ENCODE results near the gene SIAH2.

SIAH2 gene

DNA sequence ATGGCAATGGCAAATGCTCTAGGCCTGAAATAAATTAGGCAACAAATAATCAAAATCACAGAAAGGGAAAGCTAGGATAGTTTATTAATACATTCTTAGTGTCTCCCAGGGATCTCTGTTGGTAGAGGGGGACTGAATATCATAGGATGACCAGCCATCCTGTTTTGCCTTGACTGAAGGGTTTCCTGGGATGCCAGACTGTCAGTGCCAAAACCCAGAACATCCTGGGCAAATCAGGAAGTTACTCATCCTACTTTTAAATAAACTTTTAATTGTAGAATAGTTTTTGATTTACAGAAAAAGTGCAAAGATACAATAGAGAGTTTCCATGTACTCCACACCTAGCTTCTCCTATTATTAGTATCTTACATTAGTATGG is 21.8 kb upstream of the SIAH2 start:
- Mint-ChIP-seq H3K27ac (peak overlapping the region; percentile 91), H3K36me3 (no peaks in the 10 kb centered on the region), H3K4me3 (peak overlapping the region; percentile 0), H3K4me1 (ENCODE audit: low read depth) (peaks cover 19% of the 10 kb centered on the region), H3K9me3 (ENCODE audit: low read depth) (no peaks in the 10 kb centered on the region), H3K27me3 (peaks cover 3% of the 10 kb centered on the region)

DNA sequence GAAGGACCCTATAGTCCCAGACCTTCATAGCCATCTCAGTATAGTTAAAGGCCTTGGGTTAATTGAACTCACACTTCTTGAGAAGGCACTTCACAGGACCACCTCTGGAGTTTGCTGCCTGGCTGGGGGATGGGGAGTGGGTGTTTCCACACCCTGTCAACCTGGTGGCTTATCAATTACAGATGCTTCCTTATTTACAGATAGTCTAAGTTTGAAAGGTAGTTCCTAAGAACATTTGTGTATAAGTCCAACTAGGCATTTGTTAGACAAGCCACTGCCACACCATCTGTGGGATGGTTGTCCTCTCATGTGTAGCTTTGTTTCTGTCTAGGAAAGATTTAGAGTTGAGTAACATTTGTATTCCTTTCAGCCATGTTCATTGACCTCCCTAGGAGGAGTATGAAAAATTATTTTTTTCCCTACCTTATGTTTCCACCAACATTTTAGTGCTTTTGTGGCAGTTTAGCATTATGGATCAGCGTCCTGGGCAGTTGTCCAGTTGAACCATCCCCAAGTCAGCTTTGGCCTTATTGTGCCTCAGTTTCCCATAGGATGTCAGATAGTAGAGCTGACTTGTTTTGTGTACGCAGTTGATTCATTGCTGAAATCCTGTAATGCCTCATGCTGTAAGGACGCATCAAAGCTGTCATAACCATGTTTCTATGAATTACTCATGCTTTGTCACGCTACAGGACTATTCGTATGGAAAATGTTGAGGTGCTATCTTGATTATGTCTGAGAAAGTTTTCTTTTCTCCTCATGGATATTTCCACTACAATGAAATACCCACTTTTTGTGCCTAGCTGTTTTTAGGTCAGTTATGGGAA is 21.2 kb upstream of the SIAH2 start:
- Mint-ChIP-seq H3K27ac (peak overlapping the region; percentile 91), H3K4me3 (peak overlapping the region; percentile 0), H3K27me3 (peaks cover 3% of the 10 kb centered on the region), H3K9me3 (ENCODE audit: low read depth) (no peaks in the 10 kb centered on the region), H3K4me1 (ENCODE audit: low read depth) (peaks cover 19% of the 10 kb centered on the region), H3K36me3 (no peaks in the 10 kb centered on the region)

DNA sequence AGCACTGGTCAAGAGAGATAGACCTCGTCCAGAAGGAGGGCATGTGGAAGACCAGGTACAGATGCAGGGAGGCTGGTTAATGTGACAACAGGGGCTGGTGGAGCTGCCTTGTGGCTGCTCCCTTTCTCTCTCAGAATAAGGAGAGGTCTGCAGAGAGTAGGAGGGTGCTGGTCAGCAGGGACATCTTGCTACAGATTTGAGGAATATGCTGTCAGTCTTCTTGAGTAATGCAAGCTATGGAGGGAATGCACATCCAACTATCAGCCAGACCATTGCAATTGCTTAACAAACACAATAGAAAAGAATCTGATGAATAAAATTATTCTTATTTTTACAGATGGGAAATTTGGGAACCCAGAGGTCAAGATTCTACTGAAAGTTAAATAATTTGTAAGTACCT is 20.3 kb upstream of the SIAH2 start:
- H3K4me3 Mint-ChIP-seq = no peak overlapping the region
- H3K4me1 Mint-ChIP-seq (ENCODE audit: low read depth) = peaks cover 19% of the 10 kb centered on the region
- peaks cover 3% of the 10 kb centered on the region for H3K27me3 Mint-ChIP-seq
- H3K9me3 Mint-ChIP-seq (ENCODE audit: low read depth) = no peaks in the 10 kb centered on the region
- H3K36me3 Mint-ChIP-seq = no peaks in the 10 kb centered on the region
- no peak overlapping the region for H3K27ac Mint-ChIP-seq

DNA sequence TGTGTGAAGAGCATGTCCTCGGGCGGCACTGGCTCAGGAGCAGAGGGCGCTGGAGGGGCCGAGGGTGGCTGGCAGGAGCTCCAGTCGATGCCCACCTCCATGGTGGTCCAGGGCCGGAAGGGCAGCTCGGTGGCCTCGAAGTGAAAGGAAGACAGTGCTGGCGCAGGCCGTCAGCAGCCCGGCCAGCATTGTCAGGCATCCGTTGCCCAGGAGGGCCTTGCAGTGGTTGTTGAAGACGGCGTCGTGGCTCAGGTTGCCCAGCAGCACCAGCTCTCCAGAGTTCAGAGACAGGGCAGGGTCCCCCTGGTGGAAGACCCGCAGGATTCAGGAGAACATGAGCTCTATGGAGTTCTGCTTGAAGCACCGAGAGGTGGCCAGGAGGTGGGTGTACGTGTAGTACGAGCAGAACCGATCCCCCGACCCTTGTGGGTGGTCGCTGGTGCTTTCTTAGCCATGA is 16.5 kb upstream of the SIAH2 start:
- no peaks in the 10 kb centered on the region for H3K36me3 Mint-ChIP-seq
- H3K27me3 Mint-ChIP-seq = no peaks in the 10 kb centered on the region
- H3K9me3 Mint-ChIP-seq (ENCODE audit: low read depth) = no peaks in the 10 kb centered on the region
- no peak overlapping the region for H3K4me3 Mint-ChIP-seq
- H3K27ac Mint-ChIP-seq = no peak overlapping the region
- peaks cover 5% of the 10 kb centered on the region for H3K4me1 Mint-ChIP-seq (ENCODE audit: low read depth)

DNA sequence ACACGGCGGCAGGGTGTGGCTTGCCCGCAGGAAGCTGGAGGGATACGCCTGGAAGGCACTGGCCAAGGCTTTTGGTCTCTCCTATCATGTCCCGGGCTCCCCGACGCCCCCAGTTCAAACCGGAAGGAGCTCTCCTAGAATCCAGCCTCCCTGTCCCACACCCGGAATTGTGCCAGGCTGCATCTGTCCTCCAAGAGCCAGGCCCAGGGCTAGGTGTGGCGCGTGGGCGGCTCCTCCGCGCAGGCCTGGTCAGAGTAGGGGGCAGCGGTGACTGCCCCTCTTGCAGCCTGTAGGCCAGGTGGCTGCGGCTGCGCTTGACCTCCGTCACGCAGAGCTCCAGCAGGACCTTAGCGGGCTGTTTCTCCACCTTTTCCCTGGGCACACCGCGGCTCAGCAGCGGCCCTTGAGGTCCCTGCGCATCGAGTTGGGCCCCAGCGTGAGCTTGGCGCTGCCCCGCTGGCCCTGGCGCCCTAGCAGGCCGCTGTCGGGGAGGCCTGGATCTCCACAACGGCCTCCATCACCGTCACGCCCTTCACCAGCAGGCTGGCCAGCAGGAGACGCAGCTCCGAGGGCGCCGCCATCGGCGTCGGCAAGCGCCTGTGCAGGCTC is 15.9 kb upstream of the SIAH2 start:
- H3K27ac Mint-ChIP-seq = no peak overlapping the region
- H3K36me3 Mint-ChIP-seq = no peaks in the 10 kb centered on the region

DNA sequence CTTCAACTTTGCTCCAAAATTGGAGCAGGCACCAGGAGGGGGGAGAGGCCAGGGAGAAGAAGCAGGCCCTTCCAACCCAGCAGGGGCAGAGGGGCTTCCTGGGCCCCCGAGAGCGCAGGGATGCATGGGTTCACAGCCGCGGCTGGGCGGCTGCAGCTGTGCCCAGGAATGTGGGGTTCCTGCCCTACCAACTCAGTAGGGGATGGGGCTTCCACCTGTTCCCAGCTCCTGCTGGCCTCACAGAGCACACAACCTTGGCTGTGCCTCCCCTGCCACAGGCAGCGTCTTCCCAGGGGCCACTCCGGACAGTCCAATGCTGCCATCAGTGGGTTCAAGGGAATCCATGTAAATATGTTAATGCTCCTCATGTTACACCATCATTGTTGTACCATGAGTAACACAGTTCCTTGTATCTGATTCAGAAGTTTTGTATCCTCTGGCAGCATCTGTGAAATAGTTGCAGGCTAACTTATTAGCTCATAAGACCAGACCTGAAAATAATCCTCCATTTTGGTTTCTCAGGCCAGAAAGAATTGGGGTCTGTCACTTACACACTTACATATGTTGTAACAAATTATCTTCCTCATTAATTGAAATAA is 12.1 kb upstream of the SIAH2 start:
- no peak overlapping the region for H3K4me3 Mint-ChIP-seq
- H3K27me3 Mint-ChIP-seq = no peaks in the 10 kb centered on the region
- H3K4me1 Mint-ChIP-seq (ENCODE audit: low read depth) = no peaks in the 10 kb centered on the region
- no peaks in the 10 kb centered on the region for H3K9me3 Mint-ChIP-seq (ENCODE audit: low read depth)
- no peaks in the 10 kb centered on the region for H3K36me3 Mint-ChIP-seq
- no peak overlapping the region for H3K27ac Mint-ChIP-seq

More for the DNA sequence above, 15.9 kb upstream of the SIAH2 start:
- Mint-ChIP-seq H3K27me3 (no peaks in the 10 kb centered on the region), H3K4me3 (no peak overlapping the region), H3K9me3 (ENCODE audit: low read depth) (no peaks in the 10 kb centered on the region), H3K4me1 (ENCODE audit: low read depth) (peaks cover under 1% of the 10 kb centered on the region)

DNA sequence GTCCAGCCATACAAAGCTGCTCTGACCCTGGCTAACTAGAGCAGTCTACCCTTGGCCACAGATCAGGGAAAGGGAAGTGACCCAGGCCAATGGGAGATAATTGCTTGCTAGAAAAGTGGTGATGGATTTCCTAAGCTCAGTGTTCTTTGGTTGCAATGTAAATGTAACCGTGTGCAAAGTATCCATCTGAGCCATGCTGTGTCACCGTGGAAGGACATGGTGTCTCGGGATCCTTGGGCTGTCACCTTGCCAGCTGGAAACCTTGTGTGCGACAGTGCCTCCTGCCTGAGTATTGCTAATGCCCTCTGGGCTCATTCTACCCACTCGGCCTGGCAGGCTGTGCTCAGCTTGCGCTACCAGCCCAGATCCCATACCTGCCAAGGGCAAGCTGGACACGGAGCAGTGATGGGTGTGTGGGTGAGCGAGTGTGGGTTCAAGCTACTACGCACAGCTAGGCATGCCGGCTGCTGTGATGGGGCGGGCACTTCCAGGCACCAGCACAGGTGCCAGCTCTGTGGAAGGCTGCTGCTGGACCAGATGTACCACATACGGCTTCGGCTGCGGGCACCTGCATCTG is 10.7 kb upstream of the SIAH2 start:
- Mint-ChIP-seq H3K27me3 (no peaks in the 10 kb centered on the region), H3K4me3 (no peak overlapping the region), H3K36me3 (no peaks in the 10 kb centered on the region), H3K4me1 (ENCODE audit: low read depth) (no peaks in the 10 kb centered on the region), H3K9me3 (ENCODE audit: low read depth) (no peaks in the 10 kb centered on the region), H3K27ac (no peak overlapping the region)

DNA sequence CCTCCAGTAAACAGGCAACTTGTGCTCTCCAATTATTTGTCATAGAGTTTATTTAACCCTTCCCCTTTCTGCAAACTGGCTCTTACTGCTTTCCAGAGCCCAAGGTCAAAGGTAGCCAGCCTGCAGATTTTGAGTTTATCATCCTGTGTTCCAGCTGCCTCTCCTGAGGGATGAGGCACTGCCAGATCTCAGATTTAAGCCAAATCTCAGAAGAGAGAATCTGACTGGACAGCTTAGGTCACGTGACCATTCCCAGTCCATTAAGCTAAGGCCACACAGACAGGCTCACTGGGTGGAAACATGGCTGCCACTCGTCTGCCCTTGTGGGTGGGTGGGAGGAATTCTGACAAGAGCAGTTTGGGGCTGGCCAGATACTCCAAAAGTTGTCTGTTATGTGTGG is 8.6 kb upstream of the SIAH2 start:
- no peak overlapping the region for H3K27ac Mint-ChIP-seq
- H3K4me3 Mint-ChIP-seq = no peak overlapping the region
- H3K4me1 Mint-ChIP-seq (ENCODE audit: low read depth) = peaks cover 10% of the 10 kb centered on the region
- H3K36me3 Mint-ChIP-seq = no peaks in the 10 kb centered on the region
- H3K9me3 Mint-ChIP-seq (ENCODE audit: low read depth) = no peaks in the 10 kb centered on the region
- no peaks in the 10 kb centered on the region for H3K27me3 Mint-ChIP-seq

DNA sequence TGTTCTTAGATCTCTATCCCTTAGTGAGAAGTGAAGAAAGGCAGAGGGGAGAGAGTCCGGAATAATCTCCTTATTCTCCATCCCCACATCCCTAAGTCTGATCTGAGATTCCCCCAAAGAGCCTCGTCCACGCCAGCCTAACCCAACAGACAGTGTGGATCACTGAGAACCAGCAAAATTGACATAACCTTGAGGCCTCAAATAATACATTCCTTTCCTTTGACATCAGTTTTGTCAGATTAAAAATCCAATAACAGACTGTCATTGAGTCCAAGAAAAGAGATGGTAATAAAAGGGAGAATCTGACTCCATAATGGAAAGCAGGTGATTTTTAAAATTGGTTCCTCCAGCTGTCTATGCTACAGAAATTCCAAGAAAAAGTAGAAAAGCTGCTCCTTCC is 7.7 kb upstream of the SIAH2 start:
- Mint-ChIP-seq H3K27ac (no peak overlapping the region), H3K9me3 (ENCODE audit: low read depth) (no peaks in the 10 kb centered on the region), H3K36me3 (no peaks in the 10 kb centered on the region), H3K27me3 (no peaks in the 10 kb centered on the region), H3K4me1 (ENCODE audit: low read depth) (peaks cover 19% of the 10 kb centered on the region), H3K4me3 (no peak overlapping the region)

DNA sequence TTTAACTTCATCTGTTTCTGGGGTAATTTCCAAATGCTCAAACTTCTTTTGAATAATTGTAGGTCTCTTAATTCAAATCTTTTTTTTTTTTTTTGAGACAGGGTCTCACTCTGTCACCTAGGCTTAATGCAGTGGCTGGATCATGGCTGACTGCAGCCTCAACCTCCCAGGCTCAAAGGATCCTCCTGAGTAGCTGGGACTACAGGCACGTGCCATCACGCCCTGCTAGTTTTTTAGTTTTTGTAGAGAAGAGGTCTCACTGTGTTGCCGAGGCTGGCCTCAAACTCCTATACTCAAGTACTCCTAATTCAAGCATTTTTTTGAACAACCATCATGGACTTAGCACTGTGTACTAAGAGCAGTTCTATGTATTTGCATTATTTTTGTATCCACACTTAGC is 3.8 kb upstream of the SIAH2 start:
- no peaks in the 10 kb centered on the region for H3K27me3 Mint-ChIP-seq
- no peaks in the 10 kb centered on the region for H3K9me3 Mint-ChIP-seq (ENCODE audit: low read depth)
- H3K27ac Mint-ChIP-seq = peak overlapping the region; percentile 100

DNA sequence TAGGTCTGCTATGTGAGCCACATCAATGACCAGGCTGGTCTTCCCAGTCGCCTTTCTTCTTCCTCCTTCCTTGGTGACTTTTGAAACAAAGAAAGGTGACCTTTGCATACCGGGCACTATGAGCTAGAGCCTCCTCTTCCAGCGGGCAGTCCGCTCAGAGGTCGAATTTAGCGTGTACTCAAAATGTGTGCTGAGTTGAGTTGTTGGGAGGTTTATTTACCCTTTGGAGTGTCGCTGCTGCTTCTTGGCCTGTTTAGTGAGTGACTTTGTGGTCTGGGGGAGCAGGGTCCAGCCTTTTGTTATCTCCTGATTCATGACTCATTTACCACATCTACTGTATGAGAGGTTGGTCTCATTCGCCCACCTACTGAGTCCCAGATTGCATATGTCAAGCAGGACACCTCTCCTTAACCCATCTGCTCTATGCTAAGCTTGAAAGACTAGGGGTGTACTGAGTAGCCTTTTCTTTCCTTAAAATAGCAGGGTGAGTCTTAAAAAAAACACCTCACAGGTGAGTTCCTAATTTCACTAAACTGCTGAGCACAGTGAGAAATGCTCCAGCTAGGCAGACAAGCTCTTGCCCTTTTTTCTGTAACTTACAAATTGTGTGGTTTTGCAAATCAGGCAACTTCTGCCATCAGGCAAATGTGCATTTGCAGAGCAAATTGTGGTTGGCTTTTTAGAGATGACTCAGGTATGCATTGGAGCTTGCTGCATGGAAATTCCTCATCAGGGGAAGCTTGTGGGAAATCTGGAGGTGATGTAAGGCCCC is 3.2 kb upstream of the SIAH2 start:
- no peaks in the 10 kb centered on the region for H3K9me3 Mint-ChIP-seq (ENCODE audit: low read depth)
- H3K4me3 Mint-ChIP-seq = peak overlapping the region; percentile 99
- peaks cover 41% of the 10 kb centered on the region for H3K4me1 Mint-ChIP-seq (ENCODE audit: low read depth)
- H3K27ac Mint-ChIP-seq = peak overlapping the region; percentile 100
- H3K27me3 Mint-ChIP-seq = no peaks in the 10 kb centered on the region
- H3K36me3 Mint-ChIP-seq = peaks cover 7% of the 10 kb centered on the region

More for the DNA sequence above, 3.8 kb upstream of the SIAH2 start:
- Mint-ChIP-seq H3K4me1 (ENCODE audit: low read depth) (peaks cover 41% of the 10 kb centered on the region), H3K36me3 (peaks cover 1% of the 10 kb centered on the region), H3K4me3 (peak overlapping the region; percentile 99)

DNA sequence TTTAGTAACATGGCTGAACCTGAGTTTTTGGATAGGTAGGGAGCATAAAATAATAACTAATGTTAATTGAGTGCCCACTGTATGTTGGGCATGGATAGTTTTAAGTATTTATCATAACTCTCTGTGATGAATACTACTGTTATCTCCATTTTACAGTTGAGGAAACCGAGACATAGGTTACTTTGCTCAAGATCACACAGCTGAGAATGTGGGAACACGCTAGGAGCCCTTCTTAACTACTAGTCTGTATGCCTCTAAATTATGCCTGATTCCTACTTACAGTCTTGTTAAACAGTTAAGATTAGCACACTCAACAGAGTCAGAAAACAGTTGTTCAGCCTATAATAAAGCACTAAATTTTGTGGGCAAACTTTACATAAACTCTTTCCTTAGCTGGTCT is 2.0 kb upstream of the SIAH2 start:
- Mint-ChIP-seq H3K9me3 (ENCODE audit: low read depth) (no peaks in the 10 kb centered on the region), H3K4me3 (peak overlapping the region; percentile 99), H3K27ac (peak overlapping the region; percentile 100), H3K36me3 (peaks cover 8% of the 10 kb centered on the region), H3K4me1 (ENCODE audit: low read depth) (peaks cover 44% of the 10 kb centered on the region), H3K27me3 (no peaks in the 10 kb centered on the region)

DNA sequence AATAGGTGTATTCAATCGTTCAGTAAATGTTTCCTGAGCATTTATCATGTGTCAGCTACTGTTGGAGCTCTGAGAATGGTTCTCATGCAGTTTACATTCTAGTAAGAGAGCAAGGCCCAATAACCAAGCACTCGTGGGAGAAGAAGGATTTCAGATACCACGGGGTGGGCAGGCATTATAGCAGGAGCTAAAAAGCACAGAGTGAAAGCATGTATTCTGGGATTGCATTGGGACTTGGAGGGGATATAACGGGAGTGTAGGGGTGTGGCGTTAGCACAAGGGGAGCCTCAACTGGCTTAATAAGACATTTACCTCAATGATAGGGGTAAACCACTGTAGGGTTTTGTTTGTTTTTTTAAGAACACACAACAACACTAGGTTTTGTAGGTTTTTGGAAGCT is 1.6 kb upstream of the SIAH2 start:
- Mint-ChIP-seq H3K4me1 (ENCODE audit: low read depth) (peaks cover 46% of the 10 kb centered on the region), H3K4me3 (peak overlapping the region; percentile 99), H3K9me3 (ENCODE audit: low read depth) (no peaks in the 10 kb centered on the region), H3K27ac (peak overlapping the region; percentile 100), H3K27me3 (no peaks in the 10 kb centered on the region), H3K36me3 (peaks cover 8% of the 10 kb centered on the region)

DNA sequence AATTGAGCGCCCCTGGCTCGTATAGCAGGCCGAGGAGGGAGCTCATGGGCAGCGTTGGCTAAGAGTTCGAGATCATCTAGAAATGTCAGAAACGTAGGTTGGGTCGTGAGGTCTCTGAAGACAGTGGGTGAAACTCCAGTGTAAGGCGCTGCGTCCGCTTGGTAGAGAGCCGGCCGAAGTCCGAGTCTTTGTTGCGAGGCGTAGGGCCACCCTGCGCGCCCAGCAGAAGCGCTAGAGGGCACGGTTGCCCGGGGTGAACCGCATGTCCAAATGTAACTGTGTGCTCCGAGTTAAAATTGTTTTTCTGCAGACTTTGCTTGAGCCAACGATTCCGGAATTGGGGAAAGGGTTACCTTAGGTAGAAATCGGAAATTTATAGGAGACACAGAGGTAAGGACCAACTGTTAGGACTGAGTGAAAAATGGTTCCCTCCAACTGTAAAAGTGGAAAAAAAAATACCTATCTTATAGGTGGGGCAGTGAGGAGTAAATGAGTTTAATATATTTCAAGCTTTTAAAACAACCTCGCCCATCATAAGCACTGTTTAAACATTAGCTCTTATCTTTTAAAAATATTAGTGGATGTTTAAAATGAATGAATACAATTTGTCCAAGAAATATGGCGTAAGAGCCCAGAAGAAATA is 993 bp upstream of the SIAH2 start:
- peak overlapping the region; percentile 100 for H3K27ac Mint-ChIP-seq
- no peaks in the 10 kb centered on the region for H3K27me3 Mint-ChIP-seq
- peaks cover 52% of the 10 kb centered on the region for H3K4me1 Mint-ChIP-seq (ENCODE audit: low read depth)
- peak overlapping the region; percentile 99 for H3K4me3 Mint-ChIP-seq
- H3K9me3 Mint-ChIP-seq (ENCODE audit: low read depth) = no peaks in the 10 kb centered on the region
- H3K36me3 Mint-ChIP-seq = peaks cover 13% of the 10 kb centered on the region

Measured in activated naive CD8-positive, alpha-beta T cell (primary cell).